IMR-90 (cell line): ENCODE measurements around the gene NCLN.

Experiments
- CTCF ChIP-seq: conservative IDR thresholded peaks from 2 replicates; pipeline ENCODE4 v1.5.1; 2012; ENCODE audit warnings: mild to moderate bottlenecking, low read depth, low read length, improper control_type of control experiment
- MAZ ChIP-seq: IDR thresholded peaks from 2 replicates; pipeline ENCODE4 v1.6.1; 2012; ENCODE audit warnings: low read depth, mild to moderate bottlenecking, low read length, improper control_type of control experiment, moderate library complexity, borderline replicate concordance
- POLR2A ChIP-seq: IDR thresholded peaks from 2 replicates; pipeline ENCODE4 v1.6.1; 2012; ENCODE audit warnings: mild to moderate bottlenecking, low read depth, low read length
- RAD21 ChIP-seq: IDR thresholded peaks from 2 replicates; pipeline ENCODE4 v1.6.1; 2012; ENCODE audit warnings: low read length, improper control_type of control experiment

GRCh38 chr19:3152419-3152780, 33.3 kb upstream of the NCLN start:
- TF ChIP-seq POLR2A = no peak
- TF ChIP-seq RAD21 = no peak
- TF ChIP-seq MAZ = no peak
- no peak for TF ChIP-seq CTCF
